Erythroblast (primary cell): Measurements from ENCODE around the gene OPCML.

Source experiments
- GATA1 ChIP-seq: IDR thresholded peaks from 2 replicates; pipeline ENCODE4 v1.6.1; 2011; ENCODE audit warnings: low read depth, mild to moderate bottlenecking, control low read depth, low read length, moderate library complexity
- POLR2A ChIP-seq: IDR thresholded peaks from 2 replicates; pipeline ENCODE4 v1.6.1; 2011; ENCODE audit warnings: mild to moderate bottlenecking, low read length

DNA sequence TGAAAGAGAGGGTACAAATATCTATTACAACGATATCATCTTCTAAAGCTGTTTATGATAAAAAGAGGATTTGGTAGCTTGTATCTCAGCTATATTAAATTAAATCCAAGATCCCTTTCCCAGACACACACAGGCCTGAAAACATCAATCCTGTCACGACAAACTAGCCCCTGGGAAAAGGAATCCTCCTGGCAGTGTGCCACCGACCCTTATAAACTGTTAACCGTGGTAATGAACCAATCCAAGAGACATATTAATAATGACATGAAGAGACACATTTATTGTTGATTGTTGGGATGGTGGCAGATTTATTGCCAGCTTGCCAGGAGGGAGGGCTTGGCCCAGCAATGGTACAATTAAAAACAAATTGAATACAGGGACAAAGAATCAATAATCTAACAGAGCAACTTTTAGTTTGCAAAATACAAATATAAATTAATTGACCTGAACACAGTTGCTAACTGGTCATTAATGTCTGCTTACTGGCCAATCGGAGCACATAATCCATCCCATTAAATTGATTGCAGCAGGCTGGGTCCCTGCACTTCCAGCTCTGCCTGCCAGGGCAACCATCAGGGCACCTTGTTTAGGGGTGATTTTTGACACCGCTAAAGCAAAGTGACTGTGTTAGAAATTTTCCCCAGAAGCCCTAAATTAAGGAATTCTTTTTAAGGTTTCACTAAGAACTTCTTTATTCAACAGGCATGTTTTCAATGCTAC, 887.6 kb downstream of the OPCML start:
- TF ChIP-seq POLR2A, result no peak
- no peak for TF ChIP-seq GATA1
